HG02642 (cell line): ENCODE data around the gene TRABD2B.

Source experiments
- ATAC-seq: cut with Tn5 transposase; IDR thresholded peaks from one replicate; pipeline ENCODE4 v1.9.1; 2021; ENCODE audit warnings: mild to moderate bottlenecking; ENCODE audit not compliant: unreplicated experiment, poor library complexity

TRABD2B gene

GRCh38 chr1:47887475-47888293 is 109.5 kb downstream of the TRABD2B start:
- ATAC-seq = no peak

DNA sequence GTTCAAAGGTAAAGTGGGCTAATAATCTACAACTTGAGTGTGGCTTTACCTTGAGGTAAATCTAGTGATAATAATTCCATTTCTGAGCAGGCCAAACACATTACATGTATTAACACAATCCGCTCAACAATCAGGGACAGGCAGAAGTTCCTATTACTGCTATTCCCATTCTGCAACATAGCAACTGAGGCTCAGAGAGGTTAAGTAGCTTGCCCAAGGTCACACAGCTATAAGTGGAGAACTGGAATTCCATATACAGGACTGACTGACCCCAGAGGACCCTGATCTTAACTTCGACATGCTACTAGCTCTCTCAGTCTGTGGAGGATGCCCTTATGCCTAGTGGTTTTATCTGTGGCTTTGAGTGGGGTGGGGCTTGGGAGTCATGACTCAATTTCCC is 110.1 kb downstream of the TRABD2B start:
- no peak for ATAC-seq

- no peak for ATAC-seq
These were observed 111.0 kb downstream of the TRABD2B start for GRCh38 chr1:47886141-47886540.

- ATAC-seq = no peak
These were observed 111.9 kb downstream of the TRABD2B start for GRCh38 chr1:47885062-47885830.

DNA sequence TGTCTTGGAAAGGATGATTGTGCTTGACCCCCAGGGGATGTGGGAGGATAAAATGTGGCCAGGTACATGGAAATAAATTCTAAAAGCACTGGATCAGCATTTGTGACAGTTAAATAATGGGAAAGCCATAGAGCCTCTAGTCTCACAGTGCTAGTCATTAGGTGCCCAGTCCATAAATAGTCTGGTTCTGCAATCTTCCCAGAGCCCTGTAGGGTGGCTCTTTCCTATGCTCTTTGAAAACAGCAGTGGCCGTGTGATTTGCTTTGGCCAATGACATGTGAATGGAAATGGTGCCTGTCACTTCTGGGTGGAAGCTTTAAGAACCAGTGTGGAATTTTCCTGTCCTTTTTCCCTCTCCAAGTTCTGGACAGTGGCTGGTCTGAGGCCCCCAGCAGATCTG is 113.2 kb downstream of the TRABD2B start:
- ATAC-seq = no peak

- no peak for ATAC-seq
These were observed 115.4 kb downstream of the TRABD2B start for GRCh38 chr1:47881505-47882442.

DNA sequence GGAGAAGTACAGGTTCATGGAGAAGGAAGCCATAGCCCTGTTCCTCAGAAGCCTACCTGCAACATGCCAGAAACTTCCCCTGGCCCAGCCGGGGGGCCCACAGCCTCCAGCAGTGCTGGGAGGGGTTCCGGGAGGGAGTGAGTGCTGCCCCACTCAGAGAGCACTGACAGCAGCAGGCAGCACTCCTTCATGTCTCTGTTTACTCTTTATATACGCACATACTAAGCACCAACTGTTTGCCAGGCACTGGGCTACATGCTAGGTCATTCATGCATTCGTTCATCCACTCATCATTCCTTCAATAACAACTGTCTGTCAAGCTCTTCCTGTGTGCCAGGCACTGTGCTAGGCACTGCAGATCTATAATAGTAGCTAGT is 120.6 kb downstream of the TRABD2B start:
- no peak for ATAC-seq

GRCh38 chr1:47875831-47876586 is 121.2 kb downstream of the TRABD2B start:
- ATAC-seq = no peak

DNA sequence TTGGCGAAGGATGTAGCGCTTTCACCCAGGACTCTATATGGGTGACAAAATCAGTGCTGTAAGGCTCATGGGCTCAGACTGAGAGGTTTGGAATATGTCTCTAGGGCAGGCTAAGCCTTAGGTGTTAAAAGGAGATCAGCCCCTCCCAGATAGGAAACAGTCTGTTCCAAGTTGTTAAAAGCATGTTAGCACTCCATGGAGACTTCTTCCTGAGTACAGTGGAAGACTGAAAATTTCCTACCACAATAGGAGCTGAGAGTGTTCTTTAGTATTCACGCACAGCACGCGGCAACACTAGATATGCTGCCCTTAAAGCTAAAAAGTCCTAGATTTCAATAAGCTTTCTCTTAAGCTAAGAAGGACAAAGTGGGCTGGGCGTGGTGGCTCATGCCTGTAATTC is 122.1 kb downstream of the TRABD2B start:
- no peak for ATAC-seq

DNA sequence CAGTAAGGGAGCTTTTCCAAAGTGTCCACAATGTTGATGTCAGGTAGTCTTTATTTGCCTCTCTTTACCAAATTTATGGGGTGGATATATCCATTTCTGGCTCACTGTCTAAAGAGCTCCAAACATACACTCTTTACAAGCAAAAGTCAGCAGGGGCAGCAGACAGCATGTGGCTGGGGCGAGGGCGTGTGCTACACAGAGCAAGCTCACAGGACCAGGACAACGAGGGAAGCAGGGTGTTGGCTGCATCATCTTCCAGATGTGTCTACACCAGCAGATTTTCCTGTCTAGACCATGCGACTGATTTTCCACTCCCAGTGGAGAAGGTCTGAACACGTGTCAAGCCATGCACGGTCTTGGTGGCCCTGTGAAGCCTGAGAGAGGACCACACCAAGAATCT is 123.8 kb downstream of the TRABD2B start:
- ATAC-seq = no peak

GRCh38 chr1:47872886-47873285 is 124.3 kb downstream of the TRABD2B start:
- ATAC-seq = no peak

GRCh38 chr1:47871799-47872353 is 125.3 kb downstream of the TRABD2B start:
- no peak for ATAC-seq

DNA sequence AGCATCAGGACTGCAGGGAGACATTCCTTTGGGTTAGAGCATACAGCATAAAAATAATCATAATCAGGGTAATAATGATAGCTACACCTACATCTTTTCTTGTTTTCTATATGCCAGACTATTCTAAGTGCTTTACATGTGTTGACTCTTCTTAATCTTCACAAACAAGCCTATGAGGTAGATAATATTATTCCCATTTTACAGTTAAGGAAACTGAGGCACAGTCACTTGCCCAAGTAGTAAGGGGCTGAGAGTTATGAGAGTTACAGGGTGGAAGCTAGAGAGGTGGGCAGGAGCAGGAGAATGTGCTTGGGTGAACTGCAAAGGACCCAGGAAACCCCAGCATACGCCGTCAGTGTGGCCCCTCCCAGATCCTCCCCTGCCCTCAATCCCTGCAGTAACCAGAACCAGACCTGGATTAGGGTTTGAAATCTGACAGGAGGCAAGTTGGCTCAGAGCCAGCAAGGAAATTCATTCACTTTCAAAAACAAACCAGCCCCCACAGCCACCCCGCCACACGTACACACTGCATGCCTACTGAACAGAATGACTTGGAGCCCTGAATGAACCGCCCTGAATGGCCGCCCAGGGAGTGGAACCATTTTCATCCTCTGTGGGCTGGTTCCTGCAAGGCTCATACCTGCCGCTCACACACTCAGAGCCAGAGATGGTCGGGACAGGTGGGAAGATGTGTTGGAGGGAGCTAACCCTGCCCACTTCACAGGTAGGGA is 126.1 kb downstream of the TRABD2B start:
- ATAC-seq = no peak

- ATAC-seq = no peak
These were observed 126.7 kb downstream of the TRABD2B start for GRCh38 chr1:47870480-47870879.

DNA sequence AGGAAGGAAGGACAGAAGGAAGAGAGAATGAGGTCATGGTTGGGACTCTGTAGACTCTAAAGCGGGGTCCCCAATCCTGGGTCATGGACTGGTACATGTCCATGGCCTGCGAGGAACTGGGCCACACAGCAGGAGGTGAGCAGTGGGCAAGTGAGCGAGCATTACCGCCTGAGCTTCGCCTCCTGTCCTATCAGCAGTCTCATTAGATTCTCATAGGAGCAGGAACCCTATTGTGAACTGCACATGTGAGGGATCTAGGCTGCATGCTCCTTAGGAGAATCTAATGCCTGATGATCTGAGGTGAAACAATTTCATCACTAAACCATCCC is 128.9 kb downstream of the TRABD2B start:
- ATAC-seq = no peak

- no peak for ATAC-seq
These were observed 129.5 kb downstream of the TRABD2B start for GRCh38 chr1:47867438-47868347.

GRCh38 chr1:47866601-47867437 is 130.4 kb downstream of the TRABD2B start:
- ATAC-seq = no peak
